Retinal pigment epithelial cell (primary cell): Measurements from ENCODE around the gene TECPR2.

Source experiments
- DNase-seq: peaks from one replicate; pipeline ENCODE4 v3.0.0-alpha.2; 2010; ENCODE audit warnings: low read depth
- H3K4me3 ChIP-seq: 2 replicates; pipeline ENCODE4 v1.5.1; 2011; ENCODE audit warnings: mild to moderate bottlenecking, low read length, control low read depth, moderate library complexity
- TF ChIP-seq, protein P1 (sequence below): conservative IDR thresholded peaks from 2 replicates; pipeline ENCODE4 v1.5.1; 2011; ENCODE audit warnings: low read depth, low read length, control low read depth, inconsistent platforms

TECPR2 gene

DNA sequence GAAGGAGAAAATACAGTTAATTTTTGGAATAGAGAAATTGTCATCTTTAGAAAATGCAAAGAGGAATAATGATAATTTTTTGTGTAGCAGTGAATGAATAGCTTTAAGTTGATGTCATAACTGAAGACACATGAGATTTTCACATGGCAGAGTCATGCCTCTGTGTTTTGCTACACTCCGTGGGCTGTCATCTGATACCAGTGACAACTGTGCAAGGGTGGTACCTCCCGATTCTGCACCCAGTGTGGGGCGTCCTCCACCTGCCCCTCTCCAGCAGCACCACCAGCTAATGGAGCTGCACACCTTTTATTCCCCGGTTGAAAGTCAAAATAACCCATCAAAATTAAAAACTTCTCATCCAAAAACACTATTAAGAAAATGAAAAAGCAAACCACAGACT is 99.7 kb downstream of the TECPR2 start:
- no peak overlapping the region for H3K4me3 ChIP-seq
- TF ChIP-seq, protein P1, sequence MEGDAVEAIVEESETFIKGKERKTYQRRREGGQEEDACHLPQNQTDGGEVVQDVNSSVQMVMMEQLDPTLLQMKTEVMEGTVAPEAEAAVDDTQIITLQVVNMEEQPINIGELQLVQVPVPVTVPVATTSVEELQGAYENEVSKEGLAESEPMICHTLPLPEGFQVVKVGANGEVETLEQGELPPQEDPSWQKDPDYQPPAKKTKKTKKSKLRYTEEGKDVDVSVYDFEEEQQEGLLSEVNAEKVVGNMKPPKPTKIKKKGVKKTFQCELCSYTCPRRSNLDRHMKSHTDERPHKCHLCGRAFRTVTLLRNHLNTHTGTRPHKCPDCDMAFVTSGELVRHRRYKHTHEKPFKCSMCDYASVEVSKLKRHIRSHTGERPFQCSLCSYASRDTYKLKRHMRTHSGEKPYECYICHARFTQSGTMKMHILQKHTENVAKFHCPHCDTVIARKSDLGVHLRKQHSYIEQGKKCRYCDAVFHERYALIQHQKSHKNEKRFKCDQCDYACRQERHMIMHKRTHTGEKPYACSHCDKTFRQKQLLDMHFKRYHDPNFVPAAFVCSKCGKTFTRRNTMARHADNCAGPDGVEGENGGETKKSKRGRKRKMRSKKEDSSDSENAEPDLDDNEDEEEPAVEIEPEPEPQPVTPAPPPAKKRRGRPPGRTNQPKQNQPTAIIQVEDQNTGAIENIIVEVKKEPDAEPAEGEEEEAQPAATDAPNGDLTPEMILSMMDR: no peak
- DNase-seq: no peak

DNA sequence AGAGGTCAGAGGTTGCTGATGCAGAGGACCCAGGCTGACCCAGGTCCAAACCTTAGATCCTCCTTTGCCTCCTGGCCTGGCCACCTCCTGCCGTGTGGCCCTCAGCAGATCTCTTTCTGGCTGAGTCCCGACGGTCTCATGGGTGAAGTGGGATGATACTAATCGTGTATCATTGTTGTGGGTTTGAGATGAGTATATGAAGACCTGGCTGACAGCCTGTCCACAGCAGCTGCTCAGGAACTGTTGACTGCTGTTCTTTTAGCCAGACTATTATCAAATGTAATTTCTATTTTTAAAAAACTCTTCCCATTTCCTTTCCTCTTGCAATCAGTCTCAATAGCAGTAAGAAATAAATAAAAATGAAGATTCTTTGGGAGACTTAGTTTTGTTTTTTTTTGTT is 101.3 kb downstream of the TECPR2 start:
- DNase-seq: no peak
- TF ChIP-seq, protein P1: no peak
- H3K4me3 ChIP-seq: no peak overlapping the region

DNA sequence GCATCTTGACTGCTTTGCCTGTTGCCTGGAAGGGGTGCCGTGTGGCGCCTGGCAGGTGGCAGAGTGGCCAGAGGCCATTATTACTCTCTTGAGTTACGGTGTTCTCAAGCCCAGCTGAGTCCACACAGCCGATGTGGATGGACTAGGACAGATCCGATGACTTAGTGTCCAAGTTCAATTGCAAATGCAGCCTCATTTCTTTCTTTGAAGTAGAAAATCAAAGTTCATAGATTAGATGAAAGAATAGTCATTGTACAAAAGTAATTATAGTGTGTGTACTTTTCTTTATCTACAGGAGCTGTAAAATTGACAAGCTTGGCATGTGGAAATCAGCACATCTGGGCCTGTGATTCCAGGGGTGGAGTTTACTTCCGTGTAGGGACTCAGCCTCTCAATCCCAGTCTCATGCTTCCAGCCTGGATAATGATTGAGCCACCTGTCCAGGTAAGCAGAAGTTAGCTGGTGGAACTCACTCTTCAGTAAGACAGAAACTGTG is 102.2 kb downstream of the TECPR2 start:
- TF ChIP-seq, protein P1: no peak
- H3K4me3 ChIP-seq: no peak overlapping the region
- DNase-seq: no peak

DNA sequence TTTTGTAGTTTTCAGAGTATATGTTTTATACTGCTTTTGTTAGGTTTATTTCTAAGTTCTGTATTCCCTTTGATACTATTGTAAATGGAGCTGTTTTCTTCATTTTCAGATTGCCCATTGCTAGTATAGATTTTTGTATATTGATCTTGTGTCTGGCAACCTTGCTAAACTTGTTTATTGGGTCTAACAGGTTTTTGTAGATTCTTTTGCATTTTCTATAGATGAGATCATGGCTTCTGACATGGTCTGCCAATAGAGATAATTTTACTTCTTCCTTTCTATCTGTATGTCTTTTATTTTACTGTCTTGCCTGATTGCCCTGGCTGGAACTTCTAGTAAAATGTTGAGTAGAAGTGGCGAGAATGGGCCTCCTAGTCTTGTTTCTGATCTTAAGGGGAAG is 106.5 kb downstream of the TECPR2 start:
- no peak overlapping the region for H3K4me3 ChIP-seq
- DNase-seq: no peak
- TF ChIP-seq, protein P1: no peak

DNA sequence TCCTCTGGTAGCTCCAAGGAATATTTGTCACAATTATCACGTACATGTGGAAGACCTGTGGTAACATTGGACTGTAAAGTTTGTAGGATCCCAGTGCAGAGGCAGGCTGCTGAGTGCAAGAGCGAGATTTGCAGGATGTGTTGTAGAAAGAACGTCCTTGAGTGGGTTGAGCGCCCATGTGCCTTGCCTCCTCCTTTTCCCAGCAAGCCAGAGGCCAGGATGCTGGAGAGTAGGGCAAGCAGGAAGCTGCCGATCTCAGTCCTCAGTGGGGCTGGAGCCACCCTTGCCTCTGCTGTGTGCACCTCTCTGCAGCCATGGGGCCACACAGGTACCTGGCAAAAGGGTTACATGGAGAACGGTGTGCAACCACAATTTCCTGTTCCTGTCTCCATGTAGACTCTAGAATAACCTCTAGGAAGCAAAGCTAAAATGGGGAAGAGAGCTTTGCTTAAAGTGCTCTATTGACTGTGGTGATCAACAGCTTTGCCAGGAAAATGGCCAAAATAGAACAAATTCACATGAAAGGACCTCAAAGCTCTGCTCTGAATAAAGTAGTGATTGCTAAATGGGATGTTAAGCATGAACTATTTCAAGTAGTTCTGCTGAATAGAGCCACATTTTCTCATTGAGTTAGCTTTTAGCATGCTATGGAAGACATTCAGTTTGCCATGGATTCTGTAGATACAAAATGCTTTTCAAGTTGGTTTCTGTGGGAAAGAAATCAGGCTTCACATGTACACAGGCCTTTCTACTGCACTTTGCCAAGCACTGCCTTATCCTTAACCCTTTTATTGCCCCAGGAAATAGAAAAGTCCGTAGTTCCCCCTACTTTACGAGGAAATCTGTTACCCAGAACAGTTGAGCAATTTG is 109.4 kb downstream of the TECPR2 start:
- H3K4me3 ChIP-seq: no peak overlapping the region
- no peak for DNase-seq
- TF ChIP-seq, protein P1: no peak

DNA sequence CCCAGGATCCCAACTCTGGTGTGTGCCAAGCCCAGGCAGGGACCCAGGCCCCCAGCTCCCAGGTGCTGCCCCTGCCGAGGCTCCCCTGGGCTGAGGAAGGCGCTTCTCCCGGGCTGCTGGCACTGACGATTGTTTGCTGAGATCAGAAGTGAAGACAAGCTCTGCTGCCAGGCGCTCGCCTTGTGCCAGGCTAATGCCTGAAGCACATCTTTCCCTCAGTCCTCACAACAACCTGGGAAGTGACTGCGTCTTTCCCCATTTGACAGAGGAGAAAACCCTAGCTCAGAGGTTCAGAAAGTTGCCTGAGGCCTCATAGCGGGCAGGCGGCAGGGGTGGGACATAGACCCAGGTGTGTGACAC is 110.0 kb downstream of the TECPR2 start:
- H3K4me3 ChIP-seq: no peak overlapping the region
- TF ChIP-seq, protein P1: no peak
- DNase-seq: no peak

DNA sequence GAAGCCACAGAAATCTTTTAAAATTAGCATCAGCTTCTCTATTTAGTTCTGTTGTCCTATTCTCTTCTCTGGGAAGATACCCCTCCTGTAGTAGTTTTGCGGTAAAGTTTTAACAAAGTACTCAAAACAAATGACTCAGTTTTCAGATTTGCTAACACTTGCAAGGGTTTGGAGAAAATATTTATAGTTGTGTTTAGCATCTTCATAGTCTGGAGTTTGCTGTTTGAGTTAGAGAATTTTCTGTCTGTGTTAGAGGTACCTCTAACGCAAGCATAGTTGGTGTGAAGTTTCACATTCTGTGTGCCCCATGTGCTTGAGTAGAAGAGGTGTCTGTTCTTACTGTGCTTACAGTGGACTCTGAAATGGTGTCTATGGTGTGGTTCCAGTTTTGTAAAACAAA is 110.8 kb downstream of the TECPR2 start:
- no peak for DNase-seq
- H3K4me3 ChIP-seq: no peak overlapping the region
- TF ChIP-seq, protein P1: no peak
